C4-2B (cell line): ENCODE results near the gene RAB11A.

Experiments
- H3K27ac ChIP-seq: fragments of 450-650 bp; 2 replicates; pipeline ENCODE4 v1.5.1; 2017
- CTCF ChIP-seq: fragments of 450-650 bp; conservative IDR thresholded peaks from 2 replicates; pipeline ENCODE4 v1.5.1; 2017; ENCODE audit warnings: mild to moderate bottlenecking
- ZFX ChIP-seq: fragments of 450-650 bp; IDR thresholded peaks from 2 replicates; pipeline ENCODE4 v1.6.1; 2017

RAB11A gene

GRCh38 chr15:65931221-65931620 is 61.9 kb downstream of the RAB11A start:
- TF ChIP-seq CTCF (no peak), ZFX (no peak)
- no peak overlapping the region for H3K27ac ChIP-seq

GRCh38 chr15:65935391-65935790 is 66.1 kb downstream of the RAB11A start:
- no peak for TF ChIP-seq CTCF
- no peak for TF ChIP-seq ZFX

GRCh38 chr15:65936282-65936681 is 67.0 kb downstream of the RAB11A start:
- TF ChIP-seq ZFX, result no peak
- TF ChIP-seq CTCF, result no peak
- no peak overlapping the region for H3K27ac ChIP-seq

More at GRCh38 chr15:65935391-65935790, 66.1 kb downstream of the RAB11A start:
- no peak overlapping the region for H3K27ac ChIP-seq

GRCh38 chr15:65937054-65937453 is 67.8 kb downstream of the RAB11A start:
- no peak overlapping the region for H3K27ac ChIP-seq

GRCh38 chr15:65937476-65937875 is 68.2 kb downstream of the RAB11A start:
- no peak for TF ChIP-seq ZFX
- no peak for TF ChIP-seq CTCF
- no peak overlapping the region for H3K27ac ChIP-seq

More at GRCh38 chr15:65937054-65937453, 67.8 kb downstream of the RAB11A start:
- TF ChIP-seq ZFX (no peak), CTCF (no peak)

- no peak for TF ChIP-seq ZFX
- no peak for TF ChIP-seq CTCF
- no peak overlapping the region for H3K27ac ChIP-seq
Measured at GRCh38 chr15:65938604-65939003, 69.3 kb downstream of the RAB11A start.

- no peak for TF ChIP-seq ZFX
- no peak for TF ChIP-seq CTCF
- H3K27ac ChIP-seq, result no peak overlapping the region
Measured at GRCh38 chr15:65939901-65940617, 70.8 kb downstream of the RAB11A start.
